Neural cell (in vitro differentiated cells): Measurements from ENCODE around the gene LAG3. TPM values are rescaled to one million over a fixed set of nuclear protein-coding genes. Genes with fewer than 3 reads are reported as not detected.

ENCODE experiments used
- H2AFZ ChIP-seq: fragments of 200-600, 300-800 bp; sonication (generic), shearing (Covaris generic); 2 replicates; pipeline ENCODE4 v1.6.0; 2014; ENCODE audit warnings: low read depth, mild to moderate bottlenecking, antibody characterized with exemption, low read length, moderate library complexity
- H3F3A ChIP-seq: fragments of 200-600 bp; shearing (Covaris generic); 2 replicates; pipeline ENCODE4 v1.6.1; 2016; ENCODE audit warnings: mild to moderate bottlenecking, moderate library complexity, mixed read lengths, antibody characterized with exemption, low read length; ENCODE audit not compliant: insufficient read depth, poor library complexity, severe bottlenecking
- H3K27ac ChIP-seq: fragments of 200-600, 300-800 bp; sonication (generic), shearing (Covaris generic); 2 replicates; pipeline ENCODE4 v1.5.1; 2014; ENCODE audit warnings: mild to moderate bottlenecking, low read length, moderate library complexity
- H3K27me3 ChIP-seq: fragments of 300-800, 200-600 bp; sonication (generic), shearing (Covaris generic); 2 replicates; pipeline ENCODE4 v1.6.0; 2014; ENCODE audit warnings: mild to moderate bottlenecking, low read depth, low read length, moderate library complexity; ENCODE audit not compliant: insufficient read depth
- H3K36me3 ChIP-seq: fragments of 300-800, 200-600 bp; sonication (generic), shearing (Covaris generic); 2 replicates; pipeline ENCODE4 v1.5.1; 2014; ENCODE audit warnings: mild to moderate bottlenecking, antibody characterized with exemption, low read length, moderate library complexity; ENCODE audit not compliant: insufficient read depth
- H3K4me2 ChIP-seq: fragments of 300-800, 200-600 bp; sonication (generic), shearing (Covaris generic); 2 replicates; pipeline ENCODE4 v1.6.0; 2014; ENCODE audit warnings: mild to moderate bottlenecking, low read length
- H3K4me3 ChIP-seq: fragments of 300-800, 200-600 bp; sonication (generic), shearing (Covaris generic); 2 replicates; pipeline ENCODE4 v1.5.1; 2014; ENCODE audit warnings: mild to moderate bottlenecking, low read length, moderate library complexity
- H3K79me2 ChIP-seq: fragments of 200-600 bp; shearing (Covaris generic); replicated peaks from 2 replicates; pipeline ENCODE4 v1.6.0; 2014; ENCODE audit warnings: mild to moderate bottlenecking, low read length, moderate library complexity; ENCODE audit not compliant: insufficient read depth
- H3K9ac ChIP-seq: fragments of 300-800, 200-600 bp; sonication (generic), shearing (Covaris generic); 2 replicates; pipeline ENCODE4 v1.6.1; 2016; ENCODE audit warnings: mild to moderate bottlenecking, low read length, mixed read lengths
- H3K9me2 ChIP-seq: fragments of 200-600 bp; shearing (Covaris generic); 2 replicates; pipeline ENCODE4 v1.6.1; 2016; ENCODE audit warnings: mild to moderate bottlenecking, low read length, mixed read lengths; ENCODE audit not compliant: insufficient read depth
- H3K9me3 ChIP-seq: fragments of 200-600, 300-800 bp; sonication (generic), shearing (Covaris generic); 2 replicates; pipeline ENCODE4 v1.6.1; 2016; ENCODE audit warnings: mild to moderate bottlenecking, mixed run types, low read length, moderate library complexity, mixed read lengths
- H4K20me1 ChIP-seq: fragments of 200-600 bp; shearing (Covaris generic); 2 replicates; pipeline ENCODE4 v1.6.1; 2016; ENCODE audit warnings: mild to moderate bottlenecking, mixed run types; ENCODE audit not compliant: insufficient read depth
- CTCF ChIP-seq: fragments of 450-650 bp; IDR thresholded peaks from 2 replicates; pipeline ENCODE4 v1.5.1; 2014; ENCODE audit warnings: antibody characterized with exemption, mild to moderate bottlenecking, moderate library complexity; ENCODE audit not compliant: poor library complexity, severe bottlenecking
- EP300 ChIP-seq: fragments of 450-650 bp; conservative IDR thresholded peaks from 2 replicates; pipeline ENCODE4 v1.6.1; 2014; ENCODE audit warnings: antibody characterized with exemption, mild to moderate bottlenecking, moderate library complexity; ENCODE audit not compliant: poor library complexity, severe bottlenecking
- EZH2 ChIP-seq: fragments of 200-600, 300-800 bp; shearing (Covaris generic), sonication (generic); IDR thresholded peaks from 2 replicates; pipeline ENCODE4 v1.6.1; 2014; ENCODE audit warnings: antibody characterized with exemption, low read length, borderline replicate concordance, mild to moderate bottlenecking; ENCODE audit not compliant: insufficient read depth, poor library complexity, severe bottlenecking
- MXI1 ChIP-seq: fragments of 450-650 bp; conservative IDR thresholded peaks from 2 replicates; pipeline ENCODE4 v1.6.1; 2014; ENCODE audit warnings: antibody characterized with exemption, mild to moderate bottlenecking; ENCODE audit not compliant: poor library complexity, severe bottlenecking
- POLR2AphosphoS5 ChIP-seq: IDR thresholded peaks from 2 replicates; pipeline ENCODE4 v1.6.1; 2012
- RAD21 ChIP-seq: fragments of 450-650 bp; conservative IDR thresholded peaks from 2 replicates; pipeline ENCODE4 v1.6.1; 2014; ENCODE audit warnings: antibody characterized with exemption, mild to moderate bottlenecking, moderate library complexity
- SMC3 ChIP-seq: fragments of 450-650 bp; conservative IDR thresholded peaks from 2 replicates; pipeline ENCODE4 v1.6.1; 2014; ENCODE audit warnings: antibody characterized with exemption, mild to moderate bottlenecking, moderate library complexity; ENCODE audit not compliant: poor library complexity
- TAF1 ChIP-seq: IDR thresholded peaks from 2 replicates; pipeline ENCODE4 v1.6.1; 2012; ENCODE audit warnings: low read depth
- polyA plus RNA-seq: library from polyadenylated mRNA; depleted of rRNA; stranded (reverse); fragments of >200 nt; gene quantifications from 2 replicates; pipeline ENCODE4 v1.2.3, GENCODE V29; 2014
- TF ChIP-seq, protein P1 (sequence below): IDR thresholded peaks from 2 replicates; pipeline ENCODE4 v1.6.1; 2012; ENCODE audit warnings: borderline replicate concordance

LAG3 gene
- polyA plus RNA-seq, 1 donor from 2014 or later, result 1.4 TPM

GRCh38 chr12:6767353-6768319, 4.7 kb upstream of the LAG3 start:
- peaks cover 4% of the 10 kb centered on the region for H3K36me3 ChIP-seq
- no peaks in the 10 kb centered on the region for H3K9me2 ChIP-seq
- H2AFZ ChIP-seq, result no peak overlapping the region
- peaks cover 10% of the 10 kb centered on the region for H3F3A ChIP-seq
- no peaks in the 10 kb centered on the region for H3K9me3 ChIP-seq
- no peaks in the 10 kb centered on the region for H3K27me3 ChIP-seq
- H3K4me3 ChIP-seq, result peak overlapping the region; percentile 87
- peaks cover 71% of the 10 kb centered on the region for H3K79me2 ChIP-seq
- peak overlapping the region; percentile 100 for H3K27ac ChIP-seq
- peak overlapping the region; percentile 74 for H3K4me2 ChIP-seq
- TF ChIP-seq RAD21 (peak; percentile 17), POLR2AphosphoS5 (peak; percentile 81), TAF1 (peak; percentile 26), CTCF (no peak), MXI1 (peak; percentile 93), EP300 (no peak), EZH2 (no peak), SMC3 (peak; percentile 26)
- TF ChIP-seq, protein P1, sequence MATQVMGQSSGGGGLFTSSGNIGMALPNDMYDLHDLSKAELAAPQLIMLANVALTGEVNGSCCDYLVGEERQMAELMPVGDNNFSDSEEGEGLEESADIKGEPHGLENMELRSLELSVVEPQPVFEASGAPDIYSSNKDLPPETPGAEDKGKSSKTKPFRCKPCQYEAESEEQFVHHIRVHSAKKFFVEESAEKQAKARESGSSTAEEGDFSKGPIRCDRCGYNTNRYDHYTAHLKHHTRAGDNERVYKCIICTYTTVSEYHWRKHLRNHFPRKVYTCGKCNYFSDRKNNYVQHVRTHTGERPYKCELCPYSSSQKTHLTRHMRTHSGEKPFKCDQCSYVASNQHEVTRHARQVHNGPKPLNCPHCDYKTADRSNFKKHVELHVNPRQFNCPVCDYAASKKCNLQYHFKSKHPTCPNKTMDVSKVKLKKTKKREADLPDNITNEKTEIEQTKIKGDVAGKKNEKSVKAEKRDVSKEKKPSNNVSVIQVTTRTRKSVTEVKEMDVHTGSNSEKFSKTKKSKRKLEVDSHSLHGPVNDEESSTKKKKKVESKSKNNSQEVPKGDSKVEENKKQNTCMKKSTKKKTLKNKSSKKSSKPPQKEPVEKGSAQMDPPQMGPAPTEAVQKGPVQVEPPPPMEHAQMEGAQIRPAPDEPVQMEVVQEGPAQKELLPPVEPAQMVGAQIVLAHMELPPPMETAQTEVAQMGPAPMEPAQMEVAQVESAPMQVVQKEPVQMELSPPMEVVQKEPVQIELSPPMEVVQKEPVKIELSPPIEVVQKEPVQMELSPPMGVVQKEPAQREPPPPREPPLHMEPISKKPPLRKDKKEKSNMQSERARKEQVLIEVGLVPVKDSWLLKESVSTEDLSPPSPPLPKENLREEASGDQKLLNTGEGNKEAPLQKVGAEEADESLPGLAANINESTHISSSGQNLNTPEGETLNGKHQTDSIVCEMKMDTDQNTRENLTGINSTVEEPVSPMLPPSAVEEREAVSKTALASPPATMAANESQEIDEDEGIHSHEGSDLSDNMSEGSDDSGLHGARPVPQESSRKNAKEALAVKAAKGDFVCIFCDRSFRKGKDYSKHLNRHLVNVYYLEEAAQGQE, result peak; percentile 59
- peaks cover 33% of the 10 kb centered on the region for H4K20me1 ChIP-seq
- H3K9ac ChIP-seq, result peak overlapping the region; percentile 99

DNA sequence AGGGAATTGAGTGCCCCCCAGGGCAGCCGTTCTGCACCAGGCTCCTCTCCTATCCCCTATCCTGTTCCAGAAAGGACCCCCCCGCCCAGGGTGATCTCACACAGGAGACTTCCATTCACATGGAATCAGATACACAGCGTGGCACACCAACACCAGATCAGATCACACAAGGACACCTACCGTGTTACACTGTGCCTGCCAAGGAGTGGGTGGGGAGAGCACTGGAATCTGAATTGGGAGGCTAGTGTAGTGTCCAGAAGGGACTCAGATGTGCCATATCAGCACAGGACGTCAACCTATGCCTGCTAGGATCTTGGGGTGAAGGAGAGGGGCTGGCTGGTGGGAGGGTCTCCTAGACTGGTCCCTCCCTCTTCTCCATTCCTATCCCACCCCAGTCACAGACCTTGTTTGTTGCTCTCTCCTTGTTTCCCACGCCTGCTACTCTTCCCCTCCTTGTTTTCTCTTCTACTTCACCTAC, 3.8 kb upstream of the LAG3 start:
- Histone ChIP-seq H3K36me3 (peaks cover 4% of the 10 kb centered on the region), H3K79me2 (peaks cover 63% of the 10 kb centered on the region), H3K4me3 (peak overlapping the region; percentile 87), H3K4me2 (peak overlapping the region; percentile 74), H3K27me3 (no peaks in the 10 kb centered on the region), H2AFZ (no peak overlapping the region), H3K9ac (peak overlapping the region; percentile 99), H3K9me3 (no peaks in the 10 kb centered on the region), H3K9me2 (no peaks in the 10 kb centered on the region), H3F3A (peaks cover 10% of the 10 kb centered on the region), H4K20me1 (peaks cover 33% of the 10 kb centered on the region), H3K27ac (peak overlapping the region; percentile 100)
- peak; percentile 68 for TF ChIP-seq POLR2AphosphoS5
- no peak for TF ChIP-seq SMC3
